Fibroblast of mammary gland (primary cell): ENCODE results near the gene GPRC5A.

Source experiments
- DNase-seq: peaks from one replicate; pipeline ENCODE4 v3.0.0-alpha.2; 2010; ENCODE audit warnings: low read depth
- H3K4me3 ChIP-seq: 2 replicates; pipeline ENCODE4 v1.5.1; 2011; ENCODE audit warnings: low read depth, mild to moderate bottlenecking, low read length, moderate library complexity; ENCODE audit not compliant: control insufficient read depth
- TF ChIP-seq, protein P1 (sequence below): conservative IDR thresholded peaks from 2 replicates; pipeline ENCODE4 v1.5.1; 2011; ENCODE audit warnings: low read depth, low read length, inconsistent platforms; ENCODE audit not compliant: control insufficient read depth, insufficient read depth

GPRC5A gene

DNA sequence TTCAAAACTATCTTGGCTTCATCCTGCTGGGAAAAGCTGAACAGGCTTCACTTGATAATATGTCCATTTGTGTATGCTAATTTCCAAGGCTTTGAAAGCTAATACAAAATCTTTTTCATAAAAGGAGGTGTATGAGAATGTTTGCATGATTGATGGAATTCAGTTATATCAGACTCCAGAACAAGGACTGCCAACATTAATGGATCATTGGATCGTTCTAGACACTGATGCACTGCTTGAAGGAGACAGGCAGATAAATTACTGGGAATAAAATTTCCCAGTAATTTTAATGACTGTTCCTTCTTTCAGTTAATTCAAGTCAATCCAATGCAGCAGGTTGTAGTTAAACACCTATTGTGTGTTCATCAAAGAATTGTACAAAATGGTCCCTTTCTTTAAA, 60.1 kb downstream of the GPRC5A start:
- no peak overlapping the region for H3K4me3 ChIP-seq
- DNase-seq: no peak
- TF ChIP-seq, protein P1, sequence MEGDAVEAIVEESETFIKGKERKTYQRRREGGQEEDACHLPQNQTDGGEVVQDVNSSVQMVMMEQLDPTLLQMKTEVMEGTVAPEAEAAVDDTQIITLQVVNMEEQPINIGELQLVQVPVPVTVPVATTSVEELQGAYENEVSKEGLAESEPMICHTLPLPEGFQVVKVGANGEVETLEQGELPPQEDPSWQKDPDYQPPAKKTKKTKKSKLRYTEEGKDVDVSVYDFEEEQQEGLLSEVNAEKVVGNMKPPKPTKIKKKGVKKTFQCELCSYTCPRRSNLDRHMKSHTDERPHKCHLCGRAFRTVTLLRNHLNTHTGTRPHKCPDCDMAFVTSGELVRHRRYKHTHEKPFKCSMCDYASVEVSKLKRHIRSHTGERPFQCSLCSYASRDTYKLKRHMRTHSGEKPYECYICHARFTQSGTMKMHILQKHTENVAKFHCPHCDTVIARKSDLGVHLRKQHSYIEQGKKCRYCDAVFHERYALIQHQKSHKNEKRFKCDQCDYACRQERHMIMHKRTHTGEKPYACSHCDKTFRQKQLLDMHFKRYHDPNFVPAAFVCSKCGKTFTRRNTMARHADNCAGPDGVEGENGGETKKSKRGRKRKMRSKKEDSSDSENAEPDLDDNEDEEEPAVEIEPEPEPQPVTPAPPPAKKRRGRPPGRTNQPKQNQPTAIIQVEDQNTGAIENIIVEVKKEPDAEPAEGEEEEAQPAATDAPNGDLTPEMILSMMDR: no peak

GRCh38 chr12:12952036-12952435, 60.7 kb downstream of the GPRC5A start, which contains the start of gene GPRC5D:
Gene GPRC5D, minus strand, starts transcription at chr12:12952170. Its CDS starts 1,786 bp downstream, at chr12:12950384.
- no peak within 1 kb of the TSS for H3K4me3 ChIP-seq
- DNase-seq: no peak
- TF ChIP-seq, protein P1: no peak

- no peak overlapping the region for H3K4me3 ChIP-seq
- TF ChIP-seq, protein P1: no peak
- DNase-seq: peak; percentile 25
Observed at GRCh38 chr12:12954356-12954755, 63.0 kb downstream of the GPRC5A start.

GRCh38 chr12:12954878-12955625, 63.7 kb downstream of the GPRC5A start:
- H3K4me3 ChIP-seq: no peak overlapping the region
- no peak for DNase-seq
- TF ChIP-seq, protein P1: no peak

- H3K4me3 ChIP-seq: no peak overlapping the region
Observed at GRCh38 chr12:12958886-12959285, 67.5 kb downstream of the GPRC5A start.

GRCh38 chr12:12960639-12961209, 69.4 kb downstream of the GPRC5A start:
- no peak for DNase-seq
- TF ChIP-seq, protein P1: no peak

More at GRCh38 chr12:12958886-12959285, 67.5 kb downstream of the GPRC5A start:
- TF ChIP-seq, protein P1: no peak
- no peak for DNase-seq

GRCh38 chr12:12964255-12964654, 72.9 kb downstream of the GPRC5A start:
- TF ChIP-seq, protein P1: no peak
- H3K4me3 ChIP-seq: no peak overlapping the region
- DNase-seq: no peak

More at GRCh38 chr12:12960639-12961209, 69.4 kb downstream of the GPRC5A start:
- H3K4me3 ChIP-seq: no peak overlapping the region
